HG03095 (cell line): ENCODE data around the gene IFNL3.
"Not testable (repeated sequence)": the region's sequence is repeated elsewhere in the genome, so short reads cannot be mapped to it uniquely, and the experiment has no call there.

Experiments used
- ATAC-seq: cut with Tn5 transposase; IDR thresholded peaks from one replicate; pipeline ENCODE4 v1.9.1; 2021; ENCODE audit warnings: moderate library complexity; ENCODE audit not compliant: unreplicated experiment

The IFNL3 gene

DNA sequence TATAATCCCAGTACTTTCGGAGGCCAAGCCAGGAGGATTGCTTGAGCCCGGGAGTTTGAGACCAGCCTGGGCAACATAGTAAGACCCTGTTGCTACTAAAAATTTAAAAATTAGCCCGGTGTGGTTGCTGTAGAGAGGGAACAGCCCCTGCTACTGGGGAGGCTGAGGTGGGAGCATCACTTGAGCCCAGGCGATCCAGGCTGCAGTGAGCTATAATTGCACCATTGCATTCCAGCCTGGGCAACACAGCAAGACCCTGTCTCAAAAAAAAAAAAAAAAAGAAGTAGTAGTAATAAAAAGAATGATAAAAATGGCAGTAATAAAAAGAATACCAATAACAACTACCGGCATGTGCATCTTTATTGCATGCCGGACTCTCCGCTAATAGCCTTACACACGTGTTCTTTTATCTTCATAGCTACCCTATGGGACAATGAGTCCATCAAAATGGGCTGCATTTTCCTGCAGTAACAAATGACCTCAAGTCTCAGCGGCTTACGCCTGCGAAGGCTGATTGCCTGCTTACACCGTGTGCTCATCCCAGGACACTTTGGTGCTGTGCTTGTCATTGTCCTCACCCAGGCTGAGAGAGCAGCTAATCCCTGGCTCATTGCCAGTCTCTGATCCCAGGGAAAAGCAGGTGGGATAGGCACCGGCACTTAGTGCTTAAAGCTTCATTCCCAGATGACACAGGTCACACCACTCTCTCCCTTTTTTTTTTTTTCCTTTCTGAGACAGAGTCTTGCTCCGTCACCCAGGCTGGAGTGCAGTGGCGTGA is 26.4 kb downstream of the IFNL3 start:
- ATAC-seq = no peak

DNA sequence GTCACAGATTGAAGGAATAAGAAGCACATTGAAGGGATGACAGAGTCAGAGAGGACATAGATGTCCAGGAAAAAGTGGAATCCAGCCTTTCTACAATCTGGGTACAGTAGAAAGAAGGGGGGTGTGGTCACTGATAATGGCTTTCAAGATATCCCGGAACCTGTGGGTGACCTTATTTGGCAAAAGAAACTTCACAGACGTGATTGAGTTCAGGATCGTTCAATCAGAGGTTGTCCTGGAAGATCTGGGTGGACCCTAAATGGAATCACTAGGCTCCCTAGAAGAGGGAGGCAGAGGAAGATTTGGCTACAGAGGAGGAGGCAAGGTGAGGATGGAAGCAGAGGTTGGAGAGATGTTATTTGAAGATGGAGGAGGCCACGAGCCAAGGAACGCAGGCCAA is 27.7 kb downstream of the IFNL3 start:
- ATAC-seq = no peak

DNA sequence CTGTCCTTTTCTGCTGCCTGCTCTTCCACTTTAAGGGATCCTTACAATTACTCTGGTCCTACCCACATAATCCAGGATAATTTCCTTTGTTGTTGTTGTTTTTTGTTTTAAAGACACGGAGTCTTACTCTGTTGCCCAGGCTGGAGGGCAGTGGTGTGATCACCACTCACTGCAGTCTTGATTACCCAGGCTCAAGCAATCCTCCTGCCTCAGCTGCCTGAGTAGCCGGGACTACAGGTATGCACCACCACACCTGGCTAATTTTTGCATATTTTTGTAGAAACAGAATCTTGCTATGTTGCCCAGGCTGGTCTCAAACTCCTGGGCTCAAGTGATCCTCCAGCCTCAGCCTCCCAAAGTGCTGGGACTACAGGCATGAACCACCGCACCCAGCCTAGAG is 29.5 kb downstream of the IFNL3 start:
- not testable (repeated sequence) for ATAC-seq

DNA sequence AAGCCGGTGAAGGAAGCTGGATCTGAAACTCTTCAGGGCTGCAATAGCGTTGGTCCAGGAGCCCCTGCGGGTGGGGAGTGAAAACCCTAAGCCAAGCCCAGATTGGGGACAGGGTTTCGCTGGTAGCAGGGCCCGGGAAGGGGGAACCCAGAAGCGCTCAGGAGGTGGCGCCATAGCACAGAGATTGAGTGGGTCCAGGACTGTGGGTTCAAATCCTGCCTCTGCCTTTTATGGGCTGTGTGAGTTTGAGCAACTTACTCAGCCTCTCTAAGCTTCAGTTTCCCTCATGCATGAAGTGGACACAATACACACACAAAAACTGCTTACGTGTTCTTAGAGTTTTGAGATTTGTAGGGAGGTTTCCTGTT is 32.4 kb downstream of the IFNL3 start:
- no peak for ATAC-seq

DNA sequence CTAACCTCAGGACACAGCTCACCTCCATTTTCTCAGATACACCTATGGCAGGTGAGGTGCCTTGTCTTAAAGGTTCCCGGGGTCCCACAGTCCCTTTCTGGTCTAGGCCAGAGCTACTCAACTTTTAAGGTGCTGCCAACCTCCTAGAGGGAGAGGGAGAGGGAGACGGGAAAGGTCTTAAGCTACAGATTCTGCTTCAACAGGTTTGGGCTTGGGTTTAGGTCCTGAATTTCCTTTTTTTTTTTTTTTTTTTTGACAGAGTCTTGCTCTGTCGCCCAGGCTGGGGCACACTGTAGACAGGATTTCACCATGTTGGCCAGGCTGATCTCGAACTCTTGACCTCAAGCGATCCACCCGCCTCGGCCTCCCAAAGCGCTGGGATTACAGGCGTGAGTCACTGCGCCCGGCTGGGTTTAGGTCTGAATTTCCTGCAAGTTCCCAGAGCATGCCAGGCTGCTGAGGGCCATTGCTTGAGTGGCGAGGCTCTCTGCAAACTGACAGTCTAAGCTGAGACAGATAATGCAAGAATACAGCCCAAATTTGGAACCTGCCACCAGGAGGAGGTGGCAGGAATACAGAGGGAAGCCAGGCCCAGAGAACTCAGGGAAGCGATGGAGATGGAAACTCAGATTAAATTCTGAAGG is 33.0 kb downstream of the IFNL3 start:
- no peak for ATAC-seq

DNA sequence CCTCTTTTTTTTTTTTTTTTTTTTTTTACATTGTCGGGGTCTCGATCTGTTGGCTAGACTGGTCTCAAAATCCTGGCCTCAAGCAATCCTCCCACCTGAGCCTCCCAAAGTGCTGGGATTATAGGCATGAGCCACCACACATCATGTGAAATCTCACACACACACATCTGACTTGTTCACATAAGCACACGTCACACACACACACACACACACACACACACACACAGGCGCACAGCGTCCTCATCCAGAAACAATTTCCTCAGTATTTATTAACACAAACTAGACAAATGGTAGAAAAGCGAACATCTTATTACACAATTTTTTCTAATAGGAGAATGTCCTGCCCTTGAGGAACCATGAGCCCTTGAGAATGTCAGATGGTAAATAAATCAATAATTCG is 35.6 kb downstream of the IFNL3 start:
- no peak for ATAC-seq

DNA sequence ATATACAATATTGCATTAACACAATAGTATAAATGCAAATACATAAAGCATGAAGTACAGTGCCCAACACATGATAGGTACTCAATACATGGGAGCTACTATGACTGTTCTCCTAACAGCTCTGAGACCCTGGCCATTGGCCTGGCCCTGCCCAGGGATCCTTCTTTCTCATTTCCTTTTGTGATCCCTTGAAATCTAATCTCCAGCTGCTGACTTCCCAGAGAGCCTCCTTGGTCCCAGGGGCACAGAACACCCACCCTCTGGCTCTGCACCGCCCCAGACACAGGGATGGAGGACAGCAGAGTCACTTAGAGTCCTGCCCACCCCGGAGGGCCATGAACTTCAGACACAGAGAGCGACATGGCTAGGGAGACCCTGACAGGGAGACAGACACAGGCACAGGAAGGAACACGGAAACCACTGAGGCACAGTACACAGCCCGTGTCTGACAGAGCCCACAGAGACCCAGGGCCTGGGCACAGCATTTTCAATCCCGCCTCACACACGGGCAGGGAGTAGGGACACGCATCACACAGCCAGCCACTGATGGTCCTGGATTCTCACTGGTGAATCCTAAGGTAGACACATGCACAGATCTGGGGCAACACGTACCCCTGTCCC is 36.5 kb downstream of the IFNL3 start:
- no peak for ATAC-seq

DNA sequence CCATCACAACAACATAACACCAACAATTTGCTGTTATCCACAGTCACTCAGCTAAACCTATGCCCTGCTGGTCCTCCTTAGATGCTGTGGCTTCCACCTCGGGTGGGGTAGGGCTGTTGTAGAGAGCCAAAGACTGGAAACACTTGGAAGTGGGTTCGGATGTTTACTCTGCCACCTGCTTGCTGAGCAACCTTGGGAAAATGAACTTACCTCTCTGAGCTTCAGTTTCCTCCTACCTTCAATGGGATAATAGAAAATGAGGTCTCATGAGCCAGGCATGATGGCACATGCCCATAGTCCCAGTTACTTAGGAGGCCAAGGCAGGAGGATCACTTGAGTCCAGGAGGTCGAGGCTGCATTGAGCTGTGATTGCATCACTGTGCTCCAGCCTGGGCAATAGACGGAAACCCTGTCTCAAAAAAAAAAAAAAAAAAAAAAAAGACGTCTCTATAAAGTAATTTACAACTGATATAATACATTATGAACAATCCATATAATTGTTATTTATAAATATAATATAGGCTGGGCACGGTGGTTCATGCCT is 37.4 kb downstream of the IFNL3 start:
- ATAC-seq = no peak

DNA sequence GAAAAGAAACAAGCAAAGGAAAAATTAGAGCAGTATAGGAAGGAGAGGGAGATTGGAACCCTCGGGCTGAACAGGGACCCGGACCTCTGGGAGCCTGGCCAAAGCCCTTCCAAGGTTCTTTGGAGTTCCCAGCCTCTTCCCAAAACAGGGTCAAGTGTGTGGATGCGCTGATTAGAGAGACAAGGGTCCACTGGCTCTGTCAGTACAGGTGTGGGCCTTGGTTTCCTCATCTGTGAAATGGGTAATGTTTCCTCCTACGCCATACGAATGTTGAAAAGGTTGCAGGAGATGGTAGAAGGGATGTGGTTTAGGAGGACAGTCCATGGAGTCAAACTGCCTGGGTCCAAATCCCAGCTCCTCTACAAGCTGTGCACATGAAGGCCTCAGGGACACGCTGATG is 38.7 kb downstream of the IFNL3 start:
- no peak for ATAC-seq

DNA sequence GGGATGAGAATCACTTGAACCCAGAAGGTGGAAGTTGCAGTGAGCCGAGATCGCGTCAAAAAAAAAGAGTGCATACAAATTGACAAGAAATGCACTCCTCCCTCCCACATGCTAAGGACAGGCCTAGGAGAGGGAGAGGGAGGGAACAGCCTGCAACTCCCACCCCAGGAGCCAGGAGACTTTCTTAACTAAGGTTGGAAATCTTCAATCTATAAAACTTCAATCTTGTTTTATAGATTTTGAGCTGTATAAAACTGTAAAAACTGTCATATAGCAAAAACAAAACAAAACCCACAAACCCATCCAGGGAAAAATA is 39.4 kb downstream of the IFNL3 start:
- no peak for ATAC-seq

DNA sequence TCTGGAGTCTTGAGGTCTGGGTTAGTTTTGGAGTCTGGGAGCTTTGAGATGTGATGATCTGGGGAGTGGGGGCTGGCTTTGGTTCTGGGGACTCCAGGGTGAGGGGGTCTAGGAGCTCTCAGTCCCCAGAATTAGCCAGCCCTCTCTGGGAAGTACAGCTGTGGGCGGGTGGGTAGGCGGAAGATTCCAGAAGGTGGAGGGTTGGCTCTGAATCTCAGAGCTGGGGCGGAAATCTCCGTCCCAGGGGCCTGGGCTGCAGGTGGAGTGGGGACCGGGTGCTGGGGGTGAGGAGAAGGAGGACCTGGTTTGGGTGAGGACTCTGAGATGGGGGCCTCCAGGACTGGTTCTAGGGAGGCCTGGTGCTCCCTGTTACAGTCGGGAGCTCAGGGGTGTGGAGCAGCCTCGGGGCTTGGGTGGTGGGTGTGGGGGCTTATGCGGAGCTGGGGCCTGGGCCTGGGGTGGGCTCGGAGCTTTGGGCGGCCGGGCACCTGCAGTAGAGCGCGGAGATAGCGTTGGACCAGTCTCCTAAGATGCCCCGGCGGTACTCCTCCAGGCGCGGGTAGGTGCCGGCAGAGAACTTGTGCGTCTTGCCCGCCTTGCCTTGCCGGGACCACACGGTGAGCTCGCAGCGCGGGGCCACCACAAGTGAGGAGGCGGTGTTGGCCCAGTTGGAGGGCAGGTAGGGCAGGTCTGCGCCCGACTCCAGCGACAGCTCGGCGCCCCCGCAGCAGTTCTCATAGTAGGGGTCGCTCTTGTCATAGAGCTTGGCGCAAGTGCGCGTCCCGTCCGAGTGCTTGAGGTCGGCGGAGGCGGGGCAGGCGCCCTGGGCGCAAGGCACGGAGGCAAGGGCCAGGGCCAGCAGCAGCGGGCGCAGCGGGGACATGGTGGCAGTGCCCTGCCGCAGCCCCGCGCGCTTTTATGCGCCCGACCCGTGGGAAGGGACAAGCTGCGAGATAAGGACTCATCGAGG is 41.1 kb downstream of the IFNL3 start, which contains the start of gene SYCN:
Gene SYCN, minus strand, starts transcription at position 892 of the 970 bp plus-strand sequence. Its CDS starts 9 bp downstream, at position 883.
- no peak for ATAC-seq

DNA sequence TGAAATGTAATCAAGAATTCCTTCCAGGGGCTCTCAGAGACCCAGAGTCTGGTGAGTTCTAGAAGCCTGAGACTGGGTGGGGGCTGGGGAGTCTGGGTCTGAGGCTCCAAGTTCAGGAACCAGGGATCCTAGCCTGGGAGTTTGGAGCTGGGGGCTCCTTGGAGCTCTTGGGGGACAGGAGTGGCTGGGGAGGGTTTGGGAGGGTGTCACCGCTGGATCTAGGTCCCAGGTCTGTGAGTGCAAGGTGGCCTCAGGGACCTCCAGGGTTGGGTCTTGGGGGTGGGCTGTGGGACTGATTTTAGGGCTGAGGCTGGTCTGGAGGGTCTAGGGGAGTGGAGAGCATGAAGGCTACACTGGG is 41.8 kb downstream of the IFNL3 start:
- no peak for ATAC-seq

DNA sequence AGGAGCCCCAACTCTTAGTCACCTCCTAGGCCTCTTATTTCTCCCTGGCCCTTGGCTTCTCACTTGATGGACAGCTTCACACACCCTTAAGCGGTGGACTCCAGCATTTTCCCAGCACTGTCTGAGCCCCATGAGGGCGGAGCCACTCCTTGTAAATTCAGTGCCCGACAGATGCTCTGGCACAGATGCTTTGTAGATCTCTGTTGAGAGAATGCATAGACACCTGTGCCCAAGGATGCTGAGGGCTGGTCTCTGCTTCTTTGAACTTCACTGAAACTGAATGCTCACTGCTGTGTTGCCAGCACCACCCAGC is 44.0 kb downstream of the IFNL3 start:
- no peak for ATAC-seq

DNA sequence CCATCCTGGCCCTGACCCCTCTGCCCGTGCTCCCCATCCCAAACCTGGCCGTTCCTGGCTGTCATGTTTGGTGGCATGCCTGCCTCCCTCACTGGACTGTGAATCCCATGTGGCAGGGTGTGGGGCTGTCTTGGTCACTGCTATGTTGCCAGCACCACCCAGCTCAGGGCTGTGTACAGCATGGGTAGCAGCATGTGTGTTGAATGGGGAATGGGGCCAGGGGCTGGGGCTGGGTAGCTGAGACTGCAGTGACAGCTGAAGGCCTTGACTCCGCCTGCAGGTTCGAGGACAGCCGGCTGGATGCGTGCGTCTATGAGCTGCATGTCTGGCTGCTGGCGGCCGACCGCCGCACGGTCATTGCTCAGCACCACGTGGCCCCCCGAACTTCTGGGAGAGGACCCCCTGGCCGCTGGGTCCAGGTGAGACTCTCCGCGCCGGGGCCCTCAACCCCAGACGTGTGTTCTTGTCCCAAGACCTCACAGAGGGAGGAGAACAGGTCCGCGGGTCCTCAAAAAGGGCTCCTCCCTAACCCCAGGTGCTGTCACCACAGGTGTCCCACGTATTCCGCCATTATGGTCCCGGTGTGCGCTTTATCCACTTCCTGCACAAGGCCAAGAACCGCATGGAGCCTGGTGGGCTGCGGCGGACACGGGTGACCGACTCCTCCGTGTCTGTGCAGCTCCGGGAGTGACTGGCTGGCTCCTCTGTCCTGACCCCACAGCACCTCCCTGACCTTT is 44.6 kb downstream of the IFNL3 start:
- ATAC-seq = no peak

DNA sequence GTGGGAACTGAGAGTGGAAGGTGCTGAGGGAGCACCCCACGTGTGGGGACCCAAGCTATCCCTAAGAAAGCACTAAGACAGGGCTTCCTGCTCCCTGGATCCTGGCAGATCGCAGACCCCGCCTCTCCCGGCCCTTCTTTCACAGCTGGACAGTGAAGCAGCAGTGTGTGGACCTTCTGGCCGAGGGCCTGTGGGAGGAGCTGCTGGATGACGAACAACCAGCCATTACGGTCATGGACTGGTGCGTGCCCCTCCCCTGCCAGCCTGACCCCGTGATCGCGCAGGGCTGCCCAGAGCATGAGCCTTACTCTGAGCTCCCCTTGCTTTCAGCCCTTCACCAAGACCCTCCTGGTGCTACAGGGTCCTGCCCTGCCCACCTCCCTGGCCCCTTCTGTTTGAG is 45.8 kb downstream of the IFNL3 start:
- ATAC-seq = no peak

DNA sequence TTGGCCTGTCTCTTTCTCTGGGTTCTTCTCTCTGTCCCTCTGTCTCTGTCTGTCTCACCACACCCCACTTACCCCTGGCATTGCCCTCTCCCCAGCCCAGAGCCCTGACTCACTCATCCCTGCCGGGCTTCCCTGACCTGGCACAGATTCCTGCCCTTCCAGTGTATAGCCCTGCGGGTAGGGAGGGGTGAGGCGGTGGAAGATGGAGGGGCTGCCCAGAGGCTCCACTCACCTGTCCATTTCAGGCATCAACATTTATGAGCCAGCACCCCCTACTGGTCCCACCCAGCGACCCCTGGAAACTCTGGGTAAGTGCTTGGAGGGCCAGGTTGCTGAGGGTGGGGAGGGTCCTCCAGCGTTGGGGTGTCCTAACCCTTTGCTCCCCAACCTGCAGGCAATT is 47.0 kb downstream of the IFNL3 start:
- ATAC-seq = no peak

DNA sequence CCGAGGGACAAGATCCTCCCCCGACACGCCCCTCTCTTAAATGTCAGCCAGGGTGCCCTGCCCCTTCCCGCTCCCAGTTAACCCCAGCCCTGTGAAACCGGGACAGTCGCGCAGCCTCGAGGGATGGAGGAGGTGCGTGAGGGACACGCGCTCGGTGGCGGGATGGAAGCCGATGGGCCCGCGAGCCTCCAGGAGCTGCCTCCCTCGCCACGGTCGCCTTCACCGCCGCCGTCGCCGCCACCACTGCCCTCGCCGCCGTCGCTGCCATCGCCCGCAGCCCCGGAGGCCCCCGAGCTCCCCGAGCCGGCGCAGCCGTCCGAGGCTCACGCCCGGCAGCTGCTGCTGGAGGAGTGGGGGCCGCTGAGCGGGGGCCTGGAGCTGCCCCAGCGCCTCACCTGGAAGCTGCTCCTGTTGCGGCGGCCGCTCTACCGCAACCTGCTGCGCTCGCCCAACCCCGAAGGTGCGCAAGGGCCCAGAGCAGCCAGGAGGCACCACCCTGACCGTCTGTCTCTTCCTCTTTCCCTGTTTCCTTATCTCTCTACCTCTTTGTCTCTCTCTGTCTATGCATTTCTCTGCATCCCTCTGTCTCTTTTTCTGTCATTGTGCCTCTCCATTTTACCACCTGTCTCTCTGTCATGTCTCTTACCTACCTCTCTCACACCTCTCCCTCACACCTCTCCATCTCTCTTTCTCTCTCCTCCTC is 47.8 kb downstream of the IFNL3 start, which contains the start of gene NCCRP1:
Gene NCCRP1, plus strand, starts transcription at position 105 of the 703 bp plus-strand sequence. Its CDS starts 19 bp downstream, at position 124.
- ATAC-seq = no peak

DNA sequence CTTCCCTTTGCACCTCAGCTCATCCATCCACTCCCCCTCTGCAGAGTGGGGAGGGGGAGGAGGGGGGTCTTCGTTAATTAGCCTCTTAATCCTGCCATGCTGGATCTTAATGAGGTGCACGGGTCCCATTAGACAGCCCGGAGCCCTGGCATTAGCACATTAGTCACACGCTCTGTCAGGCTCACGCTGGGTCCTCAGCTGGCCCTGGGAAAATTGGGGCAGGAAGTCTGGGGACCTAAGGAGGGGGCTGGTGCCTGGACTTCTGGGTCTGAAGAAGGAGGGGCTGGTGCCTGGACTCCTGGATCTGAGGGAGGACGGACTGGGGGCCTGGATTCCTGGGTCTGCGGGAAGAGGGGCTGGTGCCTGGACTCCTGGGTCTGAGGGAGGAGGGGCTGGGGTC is 48.5 kb downstream of the IFNL3 start:
- ATAC-seq = no peak

DNA sequence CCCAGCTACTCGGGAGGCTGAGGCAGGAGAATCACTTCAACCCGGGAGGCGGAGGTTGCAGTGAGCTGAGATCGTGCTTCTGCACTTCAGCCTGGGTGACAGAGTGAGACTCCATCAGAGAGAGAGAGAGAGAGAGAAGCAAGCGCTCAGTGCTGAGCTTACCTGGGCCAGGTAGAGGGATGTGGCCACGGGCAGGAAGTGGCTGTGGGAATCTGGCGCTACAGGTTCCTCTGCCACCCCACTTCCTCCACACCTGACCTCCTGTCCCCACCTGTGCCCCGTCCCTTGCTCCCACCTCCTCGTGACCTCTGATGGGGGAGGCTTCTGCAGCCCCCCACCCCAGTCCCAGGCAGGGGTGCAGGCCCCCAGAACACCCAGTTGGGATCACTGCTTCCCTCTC is 49.1 kb downstream of the IFNL3 start:
- ATAC-seq = no peak
